GM13977 (cell line): ENCODE results near the gene GTF2E1.
A peak's percentile ranks its signal among the peaks of the same experiment; 100 is the strongest.
"Not testable (repeated sequence)": the region's sequence is repeated elsewhere in the genome, so short reads cannot be mapped to it uniquely, and the experiment has no call there.

Source experiments
- DNase-seq: peaks from one replicate; pipeline ENCODE4 v3.0.0; 2012; ENCODE audit warnings: low spot score
- CTCF ChIP-seq: IDR thresholded peaks from 2 replicates; pipeline ENCODE4 v1.5.1; 2012; ENCODE audit warnings: mild to moderate bottlenecking, control low read depth; ENCODE audit not compliant: insufficient read depth; ENCODE audit errors: extremely low read depth, missing control alignments
- in situ Hi-C: fragments of 300-500 bp; cut with MboI; formaldehyde crosslinking; loops from one replicate; pipeline ENCODE4 v1.12.0; 2022; ENCODE audit warnings: low sequenced_read_pairs, low pct_unique_long_range_greater_than_20kb, mixed read lengths, inconsistent platforms; ENCODE audit not compliant: unreplicated experiment

The GTF2E1 gene

GRCh38 chr3:120752865-120753264, 10.3 kb downstream of the GTF2E1 start:
- in situ Hi-C loops = no loop called here
- no peak for DNase-seq
- no peak for TF ChIP-seq CTCF

- DNase-seq = no peak
- in situ Hi-C loops = no loop called here
- TF ChIP-seq CTCF = no peak
These were observed 11.3 kb downstream of the GTF2E1 start for GRCh38 chr3:120753810-120754209.

- no peak for DNase-seq
- no peak for TF ChIP-seq CTCF
- in situ Hi-C loops = no loop called here
These were observed 13.5 kb downstream of the GTF2E1 start for GRCh38 chr3:120756061-120756460.

GRCh38 chr3:120758551-120758950, 16.0 kb downstream of the GTF2E1 start:
- DNase-seq, in situ Hi-C loops: not testable (repeated sequence)

- no peak for TF ChIP-seq CTCF
- no peak for DNase-seq
- in situ Hi-C loops = no loop called here
These were observed 20.1 kb downstream of the GTF2E1 start for GRCh38 chr3:120762615-120763014.

- no peak for TF ChIP-seq CTCF
- in situ Hi-C loops = no loop called here
- peak; percentile 22 for DNase-seq
These were observed 21.1 kb downstream of the GTF2E1 start for GRCh38 chr3:120763601-120764000.

- TF ChIP-seq CTCF = no peak
- no peak for DNase-seq
- in situ Hi-C loops = no loop called here
These were observed 21.7 kb downstream of the GTF2E1 start for GRCh38 chr3:120764206-120764605.
